Bone marrow (tissue), 2 donors: ENCODE measurements around the gene CACNA1H.

Experiments used
- DNase-seq, 2 donors: peaks; one replicate each; lab custom pipeline; 2025; lab: John Stamatoyannopoulos, UW

The CACNA1H gene

DNA sequence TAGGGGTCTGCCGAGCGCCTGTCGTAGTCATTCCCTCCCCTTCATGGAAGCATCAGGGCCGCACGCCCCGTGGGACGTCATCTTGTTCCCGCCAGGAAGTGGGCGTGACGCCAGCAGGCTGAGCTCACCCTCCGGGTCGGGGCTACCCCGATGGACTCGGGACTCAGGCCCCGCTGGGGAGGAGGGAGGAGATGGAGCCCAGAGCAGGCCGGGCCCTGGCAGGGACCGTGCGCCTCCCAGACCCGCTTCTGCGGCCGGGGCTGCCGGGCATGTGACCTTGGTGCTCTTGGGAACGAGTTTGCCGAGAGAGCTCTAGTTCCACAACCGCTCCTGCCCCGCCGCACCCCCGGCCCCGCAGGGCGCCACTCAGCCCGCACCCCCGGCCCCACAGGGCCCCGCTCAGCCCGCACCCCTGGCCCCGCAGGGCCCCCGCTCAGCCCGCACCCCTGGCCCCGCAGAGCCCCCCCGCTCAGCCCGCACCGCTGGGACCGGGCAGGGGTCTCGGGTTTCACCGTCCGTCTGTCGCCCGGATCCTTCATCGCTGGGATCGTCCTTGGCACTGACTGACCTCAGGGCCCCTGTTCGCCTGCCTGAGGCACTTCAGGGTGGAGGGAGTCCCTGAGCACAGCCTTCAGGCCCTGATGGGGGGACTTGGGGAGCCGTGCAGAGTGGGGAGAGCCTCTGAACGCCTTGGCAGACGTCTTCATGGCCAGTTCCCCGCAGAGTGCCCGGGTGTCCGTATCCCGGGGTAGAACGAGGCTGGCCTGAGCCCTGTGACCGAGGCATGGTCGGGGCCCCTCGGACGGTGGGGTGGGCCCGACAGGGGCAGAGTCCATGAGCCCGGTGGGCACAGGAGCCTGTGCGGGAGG, 5.8 kb downstream of the CACNA1H start:
- no peak for DNase-seq

DNA sequence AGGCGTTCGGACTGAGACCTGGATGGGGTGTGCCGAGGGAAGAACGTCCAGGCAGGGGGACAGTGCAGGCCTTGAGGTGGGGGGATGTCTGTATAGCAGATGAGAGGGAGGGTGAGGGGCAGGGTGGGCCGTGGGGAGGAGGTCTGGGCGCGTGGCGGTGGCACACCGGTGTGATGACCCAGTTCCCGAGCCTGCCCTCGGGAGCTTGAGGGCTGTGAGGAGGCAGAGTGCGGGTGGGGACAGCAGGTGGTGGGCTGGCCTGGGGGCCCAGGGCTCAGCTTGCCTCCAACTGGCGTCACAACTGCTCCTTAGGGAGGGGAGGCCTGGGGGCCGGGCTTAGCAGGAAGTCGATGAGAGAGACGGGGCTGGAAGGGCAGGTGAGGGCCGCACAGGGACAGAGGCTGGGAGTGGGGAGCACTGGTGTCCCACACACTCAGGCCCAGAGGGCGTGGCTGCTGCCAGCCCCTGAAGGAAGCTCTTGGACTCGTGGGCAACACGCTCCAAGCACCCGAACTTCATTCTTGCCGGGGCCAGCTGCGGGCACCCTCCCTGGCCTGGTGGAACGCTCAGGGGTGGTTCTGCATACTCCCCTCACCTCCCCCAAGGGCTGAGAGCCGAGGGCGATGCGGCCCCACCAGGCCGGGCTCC, 6.5 kb downstream of the CACNA1H start:
- no peak for DNase-seq

DNA sequence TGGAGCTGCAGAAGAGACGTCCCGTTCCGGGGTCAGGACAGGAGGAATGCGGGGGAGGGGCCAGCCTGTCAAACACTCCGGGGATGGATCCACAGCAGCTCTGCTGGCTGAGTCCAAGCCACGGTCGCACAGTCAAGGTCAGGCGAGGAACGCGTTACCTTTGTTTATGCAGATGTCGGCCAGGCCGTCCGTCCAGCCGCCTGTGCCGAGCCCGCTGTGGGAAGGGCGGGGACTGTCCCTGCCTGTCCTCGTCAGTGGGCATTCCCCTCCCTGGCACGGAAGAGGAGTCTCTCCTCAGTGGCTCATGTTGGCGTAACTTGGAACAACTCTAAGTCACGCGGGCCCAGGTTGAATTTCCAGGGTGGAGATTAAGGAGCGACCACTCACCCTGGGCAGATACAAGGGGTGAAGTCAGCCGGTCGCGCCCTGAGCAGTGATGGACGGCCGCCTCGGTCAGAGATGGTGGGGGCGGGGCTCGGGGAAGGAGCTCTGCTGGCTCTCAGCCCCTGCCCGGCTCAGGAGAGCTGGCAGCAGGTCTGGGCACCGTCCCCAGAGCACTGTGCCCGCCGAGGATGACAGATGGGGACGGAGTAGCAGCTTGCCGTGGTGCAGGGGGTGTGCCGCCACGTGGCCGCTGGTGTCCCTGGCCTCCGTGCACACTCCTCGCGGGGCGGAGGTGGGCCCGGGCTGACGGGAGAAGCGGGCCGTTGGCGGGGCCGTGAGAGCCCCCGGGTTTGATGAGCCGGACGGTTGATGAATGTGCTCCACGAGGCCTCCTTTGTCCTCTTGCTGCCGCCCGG, 7.3 kb downstream of the CACNA1H start:
- DNase-seq = no peak

GRCh38 chr16:1160773-1161348, 8.0 kb downstream of the CACNA1H start:
- no peak for DNase-seq

- no peak for DNase-seq
Measured at GRCh38 chr16:1162701-1163566, 10.0 kb downstream of the CACNA1H start.

DNA sequence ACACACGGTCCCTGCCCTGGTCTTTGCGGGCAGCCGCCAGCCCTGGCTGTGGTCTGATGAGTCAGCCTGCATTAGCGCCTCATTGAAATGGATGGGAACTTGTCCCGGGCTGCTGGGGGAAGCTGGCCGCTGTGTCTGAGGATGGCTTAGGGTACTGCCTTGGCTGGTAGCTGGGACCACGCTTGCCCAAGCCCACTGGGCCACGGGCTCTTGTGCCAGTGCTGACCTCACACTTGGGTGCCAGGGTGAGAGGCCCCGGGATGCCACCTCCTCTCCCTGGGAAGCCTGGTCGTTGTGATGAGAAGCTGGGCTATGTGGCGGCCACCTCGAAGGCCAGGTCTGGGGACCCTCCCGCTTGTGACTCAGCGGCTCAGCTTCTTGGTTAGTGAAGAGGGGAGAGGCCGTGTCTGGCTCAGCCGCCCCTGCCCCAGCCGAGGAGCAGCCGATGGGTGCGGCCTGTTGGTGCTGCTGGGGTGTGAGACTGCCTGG, 10.7 kb downstream of the CACNA1H start:
- DNase-seq = no peak

DNA sequence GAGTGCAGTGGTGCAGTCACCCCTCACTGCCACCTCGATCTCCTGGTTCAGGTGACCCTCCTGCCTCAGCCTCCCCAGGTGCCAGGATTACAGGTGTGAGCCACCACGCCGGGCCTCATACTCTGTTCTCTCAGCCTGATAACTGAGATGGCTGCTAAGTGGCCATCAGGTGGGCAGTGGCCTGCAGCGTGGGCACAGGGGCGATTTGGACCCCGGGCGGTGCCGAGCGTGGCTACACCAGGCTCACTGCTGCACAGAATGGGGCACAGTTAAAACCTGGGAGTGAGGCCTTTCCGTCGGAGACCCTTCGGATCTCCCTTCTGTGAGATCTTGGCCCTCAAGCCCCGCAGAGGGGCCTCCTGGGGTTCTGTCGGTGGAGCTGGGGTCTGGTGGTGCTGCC, 11.5 kb downstream of the CACNA1H start:
- DNase-seq = no peak

DNA sequence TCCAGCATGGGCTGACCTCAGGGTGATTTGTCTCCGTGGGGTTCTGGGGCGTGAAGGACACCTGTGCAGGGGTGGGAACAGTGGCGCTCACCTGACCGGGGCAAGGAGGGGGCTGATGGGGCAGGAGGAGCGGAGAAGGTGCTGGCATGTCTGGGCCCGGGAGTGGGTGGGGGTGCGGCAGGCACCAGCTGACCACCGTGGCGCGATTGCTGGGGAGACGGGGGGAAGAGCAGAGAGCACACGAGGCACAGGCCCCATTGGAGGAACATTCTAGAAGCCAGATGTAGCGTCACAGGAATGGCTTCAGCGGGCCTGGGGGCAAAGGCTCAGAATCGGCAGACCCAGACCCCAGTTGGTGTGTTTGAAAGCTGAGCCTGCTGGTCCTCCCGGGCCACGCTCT, 12.1 kb downstream of the CACNA1H start:
- DNase-seq = no peak

DNA sequence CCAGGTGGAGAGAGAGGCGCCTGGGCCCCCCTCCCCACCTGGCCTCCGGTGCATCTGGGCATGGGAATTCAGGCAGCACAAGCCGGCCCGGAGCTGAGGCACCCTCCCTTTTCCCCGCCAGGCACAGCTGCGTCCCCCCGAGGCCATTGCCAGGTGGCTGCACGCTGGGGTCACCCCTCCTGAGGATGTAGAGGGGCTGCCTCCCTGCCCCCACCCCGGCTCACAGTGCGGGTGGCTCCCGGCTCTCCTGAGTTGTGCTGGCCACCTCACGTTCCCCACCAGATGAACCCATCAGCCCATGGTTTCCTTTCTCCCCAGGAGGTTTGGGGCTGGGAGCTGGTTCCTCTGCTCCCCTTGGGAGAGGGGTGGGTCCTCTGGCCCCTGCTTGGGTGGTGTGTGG, 12.6 kb downstream of the CACNA1H start:
- DNase-seq = no peak

GRCh38 chr16:1167276-1168107, 14.6 kb downstream of the CACNA1H start:
- no peak for DNase-seq

- DNase-seq = no peak
Measured at GRCh38 chr16:1168837-1169236, 15.9 kb downstream of the CACNA1H start.

- DNase-seq = no peak
Measured at GRCh38 chr16:1169285-1170075, 16.6 kb downstream of the CACNA1H start.

DNA sequence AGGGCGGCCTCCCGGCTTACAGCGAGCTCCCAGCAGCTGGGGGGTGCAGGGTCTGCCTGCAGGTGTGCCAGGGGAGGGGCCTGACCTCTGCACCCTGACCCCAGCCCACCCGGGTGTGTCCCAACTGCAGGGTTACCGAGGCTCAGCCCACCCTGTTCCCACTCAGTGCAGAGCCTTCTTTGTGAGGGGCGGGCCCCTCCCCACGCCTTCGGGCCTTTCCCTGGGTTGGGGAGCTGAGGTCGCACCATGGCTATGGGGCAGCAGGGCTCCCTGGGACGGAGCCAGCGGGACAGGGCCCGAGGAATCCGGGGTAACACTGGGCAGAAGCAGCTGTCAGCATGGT, 17.1 kb downstream of the CACNA1H start:
- DNase-seq = no peak

GRCh38 chr16:1171001-1171400, 18.1 kb downstream of the CACNA1H start:
- no peak for DNase-seq

- no peak for DNase-seq
Measured at GRCh38 chr16:1171854-1172428, 19.0 kb downstream of the CACNA1H start.

- no peak for DNase-seq
Measured at GRCh38 chr16:1172651-1173050, 19.7 kb downstream of the CACNA1H start.

GRCh38 chr16:1173788-1174451, 21.0 kb downstream of the CACNA1H start:
- DNase-seq = no peak

GRCh38 chr16:1174477-1175357, 21.8 kb downstream of the CACNA1H start:
- DNase-seq = no peak
